Raji (cell line): Measurements from ENCODE around the gene PHKG2.

ENCODE experiments used
- POLR2A ChIP-seq: IDR thresholded peaks from 2 replicates; pipeline ENCODE4 v1.6.1; 2011; ENCODE audit warnings: low read depth, low read length, control low read depth; ENCODE audit not compliant: insufficient read depth

Gene PHKG2

GRCh38 chr16:30761928-30762902, 14.0 kb downstream of the PHKG2 start, which contains the start of the genes CFAP119 and RNF40:
CFAP119 (minus strand) TSS chr16:30762062; CDS start chr16:30761748, 314 bp downstream.
RNF40 (plus strand) TSS chr16:30762322; CDS start chr16:30762546, 224 bp downstream.
- peak; percentile 88 for TF ChIP-seq POLR2A

DNA sequence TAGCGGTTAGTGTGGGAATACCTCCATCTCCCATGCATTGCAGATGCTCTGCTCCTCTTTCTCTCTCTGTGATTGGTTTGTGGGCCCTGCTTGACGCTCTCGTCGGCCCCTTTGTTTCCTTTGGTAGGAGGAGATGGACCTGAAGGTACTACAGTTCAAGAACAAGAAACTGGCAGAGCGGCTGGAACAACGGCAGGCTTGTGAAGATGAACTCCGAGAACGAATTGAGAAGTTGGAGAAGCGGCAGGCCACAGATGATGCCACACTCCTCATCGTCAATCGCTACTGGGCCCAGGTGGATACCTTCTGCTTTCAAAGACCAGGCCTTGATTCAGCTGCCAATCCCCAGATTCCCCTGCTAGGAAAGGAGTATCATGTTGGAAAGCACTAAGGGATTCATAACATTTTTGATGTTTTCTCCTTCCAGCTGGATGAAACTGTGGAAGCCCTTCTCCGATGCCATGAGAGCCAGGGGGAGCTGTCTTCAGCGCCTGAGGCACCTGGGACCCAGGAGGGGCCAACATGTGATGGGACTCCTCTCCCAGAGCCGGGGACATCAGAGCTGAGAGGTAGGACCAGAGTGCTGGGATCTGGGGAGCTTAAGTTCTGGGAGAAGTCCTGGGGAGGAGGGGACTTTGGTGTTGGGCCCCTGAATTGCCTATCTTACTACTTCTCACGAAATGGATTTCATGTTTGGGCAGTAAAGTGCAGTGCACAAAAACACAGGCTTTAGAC, 14.9 kb downstream of the PHKG2 start:
- no peak for TF ChIP-seq POLR2A

DNA sequence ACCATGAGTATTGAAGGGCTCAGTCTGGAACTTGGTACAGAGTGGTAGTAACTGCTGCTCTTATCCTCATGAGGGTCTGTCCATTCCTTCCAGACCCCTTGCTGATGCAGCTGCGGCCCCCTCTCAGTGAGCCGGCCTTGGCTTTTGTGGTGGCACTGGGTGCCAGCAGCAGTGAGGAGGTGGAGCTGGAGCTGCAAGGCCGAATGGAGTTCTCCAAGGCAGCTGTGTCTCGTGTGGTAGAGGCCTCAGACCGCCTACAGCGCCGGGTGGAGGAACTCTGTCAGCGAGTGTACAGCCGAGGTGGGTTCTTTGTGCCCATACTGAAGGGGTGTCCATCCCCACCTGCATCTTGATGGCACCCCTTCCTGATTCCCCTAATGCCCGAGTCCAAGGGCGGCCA, 15.9 kb downstream of the PHKG2 start:
- no peak for TF ChIP-seq POLR2A

DNA sequence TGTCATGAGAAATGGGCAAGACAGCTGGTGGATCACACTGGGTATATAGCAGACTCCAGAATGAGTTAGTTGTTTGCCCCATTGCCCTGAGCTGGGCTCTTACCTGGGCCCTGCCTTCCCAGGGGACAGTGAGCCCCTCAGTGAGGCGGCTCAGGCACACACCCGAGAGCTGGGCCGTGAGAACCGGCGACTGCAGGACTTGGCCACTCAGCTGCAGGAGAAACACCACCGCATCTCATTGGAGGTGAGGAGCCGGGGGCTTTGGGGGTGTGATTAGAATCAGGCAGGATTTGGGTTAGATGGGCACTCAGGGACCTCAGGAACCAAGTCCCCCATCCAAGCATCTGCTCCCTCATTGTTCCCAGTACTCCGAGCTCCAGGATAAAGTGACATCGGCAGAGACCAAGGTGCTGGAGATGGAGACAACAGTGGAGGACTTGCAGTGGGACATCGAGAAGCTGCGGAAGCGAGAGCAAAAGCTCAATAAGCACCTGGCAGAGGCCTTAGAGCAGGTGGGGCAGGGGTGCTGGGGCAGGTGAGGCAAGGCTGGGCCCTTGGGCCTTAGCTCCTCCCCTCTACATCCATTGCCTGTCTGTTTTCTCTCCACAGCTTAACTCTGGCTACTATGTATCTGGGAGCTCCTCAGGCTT, 16.7 kb downstream of the PHKG2 start:
- no peak for TF ChIP-seq POLR2A

GRCh38 chr16:30766206-30766932, 18.1 kb downstream of the PHKG2 start:
- TF ChIP-seq POLR2A = no peak

- TF ChIP-seq POLR2A = no peak
Observed at GRCh38 chr16:30766933-30767284, 18.7 kb downstream of the PHKG2 start.

DNA sequence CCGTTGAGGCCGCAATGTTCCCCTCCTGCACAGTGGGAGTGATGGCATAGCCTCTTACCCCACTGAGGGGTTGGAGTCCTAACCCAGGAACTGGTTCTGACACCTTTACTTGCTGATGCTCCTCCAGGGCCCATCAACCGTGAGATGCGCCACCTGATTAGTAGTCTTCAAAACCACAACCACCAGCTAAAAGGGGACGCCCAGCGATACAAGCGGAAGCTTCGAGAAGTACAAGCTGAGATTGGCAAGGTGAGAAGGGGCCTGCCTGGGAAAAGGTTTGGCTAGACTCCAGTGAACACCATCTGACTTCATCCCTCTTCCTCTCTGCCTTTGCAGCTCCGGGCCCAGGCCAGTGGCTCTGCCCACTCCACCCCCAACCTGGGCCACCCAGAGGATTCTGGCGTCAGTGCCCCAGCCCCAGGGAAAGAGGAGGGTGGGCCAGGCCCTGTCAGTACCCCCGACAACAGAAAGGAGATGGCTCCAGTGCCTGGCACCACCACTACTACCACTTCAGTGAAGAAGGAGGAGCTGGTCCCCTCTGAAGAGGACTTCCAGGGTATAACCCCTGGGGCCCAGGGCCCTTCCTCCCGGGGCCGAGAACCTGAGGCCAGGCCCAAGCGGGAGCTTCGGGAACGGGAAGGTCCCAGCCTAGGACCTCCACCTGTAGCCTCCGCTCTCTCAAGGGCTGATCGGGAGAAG, 19.7 kb downstream of the PHKG2 start:
- TF ChIP-seq POLR2A = no peak

DNA sequence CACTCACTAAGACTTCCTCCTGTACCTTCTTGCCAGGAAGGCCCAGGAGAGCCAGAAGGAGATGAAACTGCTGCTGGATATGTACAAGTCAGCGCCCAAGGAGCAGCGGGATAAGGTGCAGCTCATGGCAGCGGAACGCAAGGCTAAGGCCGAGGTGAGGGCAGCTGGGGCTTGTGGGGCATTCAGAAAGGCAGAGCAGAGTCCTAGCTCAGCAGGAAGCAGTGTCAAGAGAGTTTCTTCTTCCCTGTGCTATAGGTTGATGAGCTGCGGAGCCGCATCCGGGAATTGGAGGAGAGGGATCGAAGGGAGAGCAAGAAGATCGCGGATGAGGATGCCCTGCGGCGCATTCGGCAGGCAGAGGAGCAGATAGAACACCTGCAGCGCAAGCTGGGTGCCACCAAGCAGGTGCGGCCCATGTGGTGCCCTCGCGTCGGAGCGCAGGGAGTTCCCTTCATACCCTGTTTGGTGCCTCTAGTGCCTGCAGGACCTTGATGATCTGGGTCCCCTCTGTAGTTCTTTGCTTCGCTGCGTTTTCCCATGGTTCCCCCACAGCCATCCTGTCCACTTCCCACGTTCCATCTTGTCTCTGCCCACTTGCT, 20.5 kb downstream of the PHKG2 start:
- no peak for TF ChIP-seq POLR2A

- TF ChIP-seq POLR2A = no peak
Observed at GRCh38 chr16:30769379-30770089, 21.3 kb downstream of the PHKG2 start.

- TF ChIP-seq POLR2A = no peak
Observed at GRCh38 chr16:30771726-30772125, 23.5 kb downstream of the PHKG2 start.

GRCh38 chr16:30773826-30774225, 25.6 kb downstream of the PHKG2 start:
- TF ChIP-seq POLR2A = no peak

DNA sequence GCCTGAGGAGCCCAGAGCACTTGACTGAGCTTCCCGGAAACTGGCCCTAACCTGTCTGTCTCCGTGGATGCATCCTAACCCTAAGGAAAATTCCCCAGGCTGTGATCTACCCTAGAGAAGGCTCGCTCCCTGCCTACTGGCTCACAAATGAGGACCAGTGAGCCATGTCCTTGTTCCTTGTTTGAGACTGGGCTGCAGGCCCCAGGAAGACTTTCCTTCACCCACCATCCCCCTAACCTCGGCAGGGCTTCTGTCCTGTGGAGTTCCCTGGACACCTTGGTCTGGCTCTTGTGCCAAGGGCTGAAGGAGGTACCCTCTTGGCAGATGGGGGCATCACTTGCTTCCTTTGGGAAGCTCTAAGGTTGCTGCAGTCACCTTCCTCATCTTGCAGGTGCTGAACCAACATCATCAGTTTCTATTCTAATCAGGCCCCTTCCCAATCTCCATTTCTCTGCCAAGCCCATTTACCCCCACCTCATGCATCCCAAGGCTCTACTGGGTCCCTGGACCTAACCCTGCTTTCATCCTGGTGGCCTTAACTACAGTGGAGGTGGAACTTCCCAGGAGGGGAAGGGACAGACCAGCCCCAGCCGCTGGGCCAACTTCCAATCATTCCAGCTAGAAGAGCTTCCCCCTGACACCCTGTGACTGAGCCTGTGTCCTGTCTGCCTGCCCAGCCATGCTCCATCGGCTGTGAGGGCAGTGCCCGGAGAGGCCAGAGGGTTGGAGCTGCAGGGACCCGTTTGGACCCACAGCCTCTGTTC, 26.3 kb downstream of the PHKG2 start:
- TF ChIP-seq POLR2A = no peak

- no peak for TF ChIP-seq POLR2A
Observed at GRCh38 chr16:30775131-30775391, 26.8 kb downstream of the PHKG2 start.
